ENCODE measurements around the gene ATP6V1F. TPM values are rescaled to one million over a fixed set of nuclear protein-coding genes. Genes with fewer than 3 reads are reported as not detected.

The ATP6V1F gene
- polyA plus RNA-seq, 3 donors: 213 to 268 (median 215) TPM

GRCh38 chr7:128893251-128894100 lies 30.8 kb downstream of the ATP6V1F start:
- DNase-seq (ENCODE audit: low read depth in 3 of 3, low spot score in 2 of 3): no peak

GRCh38 chr7:128894101-128894440 lies 31.4 kb downstream of the ATP6V1F start:
- no peak for DNase-seq (ENCODE audit: low read depth in 3 of 3, low spot score in 2 of 3)

- DNase-seq (ENCODE audit: low read depth in 3 of 3, low spot score in 2 of 3): no peak
Measured at GRCh38 chr7:128895320-128895719, 32.7 kb downstream of the ATP6V1F start.

GRCh38 chr7:128899392-128899791 lies 36.7 kb downstream of the ATP6V1F start:
- DNase-seq (ENCODE audit: low read depth in 3 of 3, low spot score in 2 of 3): no peak

- DNase-seq (ENCODE audit: low read depth in 3 of 3, low spot score in 2 of 3): no peak
Measured at GRCh38 chr7:128900237-128900636, 37.6 kb downstream of the ATP6V1F start.

GRCh38 chr7:128902761-128903585 lies 40.3 kb downstream of the ATP6V1F start:
- DNase-seq (ENCODE audit: low read depth in 3 of 3, low spot score in 2 of 3): no peak

GRCh38 chr7:128903621-128904361 lies 41.1 kb downstream of the ATP6V1F start:
- DNase-seq (ENCODE audit: low read depth in 3 of 3, low spot score in 2 of 3): no peak

- no peak for DNase-seq (ENCODE audit: low read depth in 3 of 3, low spot score in 2 of 3)
Measured at GRCh38 chr7:128904381-128905197, 41.9 kb downstream of the ATP6V1F start.

GRCh38 chr7:128906001-128906765 lies 43.5 kb downstream of the ATP6V1F start:
- DNase-seq (ENCODE audit: low read depth in 3 of 3, low spot score in 2 of 3): no peak

GRCh38 chr7:128906766-128907559 lies 44.3 kb downstream of the ATP6V1F start:
- DNase-seq (ENCODE audit: low read depth in 3 of 3, low spot score in 2 of 3): no peak

GRCh38 chr7:128908750-128909624 lies 46.3 kb downstream of the ATP6V1F start:
- DNase-seq (ENCODE audit: low read depth in 3 of 3, low spot score in 2 of 3): no peak

GRCh38 chr7:128909625-128910568 lies 47.2 kb downstream of the ATP6V1F start:
- no peak for DNase-seq (ENCODE audit: low read depth in 3 of 3, low spot score in 2 of 3)

GRCh38 chr7:128910569-128910945 lies 47.9 kb downstream of the ATP6V1F start, which contains the start of gene KCP:
KCP (minus strand) TSS chr7:128910709; CDS start chr7:128910676, 33 bp downstream.
- DNase-seq (ENCODE audit: low read depth in 3 of 3, low spot score in 2 of 3): no peak

- no peak for DNase-seq (ENCODE audit: low read depth in 3 of 3, low spot score in 2 of 3)
Measured at GRCh38 chr7:128911423-128912031, 48.9 kb downstream of the ATP6V1F start.

GRCh38 chr7:128912281-128912680 lies 49.6 kb downstream of the ATP6V1F start:
- no peak for DNase-seq (ENCODE audit: low read depth in 3 of 3, low spot score in 2 of 3)

Measured in right renal cortex interstitium (tissue), 3 donors.